8988T (cell line): ENCODE data around the gene PAWR.
"Not testable (repeated sequence)": the region's sequence is repeated elsewhere in the genome, so short reads cannot be mapped to it uniquely, and the experiment has no call there.

Experiments used
- DNase-seq: peaks from one replicate; pipeline ENCODE4 v3.0.0; 2011

The PAWR gene

GRCh38 chr12:79585147-79585546, 105.6 kb downstream of the PAWR start:
- DNase-seq, result no peak

- no peak for DNase-seq
These were observed 116.9 kb downstream of the PAWR start for GRCh38 chr12:79573820-79574219.

GRCh38 chr12:79569679-79570078, 121.1 kb downstream of the PAWR start:
- no peak for DNase-seq

GRCh38 chr12:79567175-79567563, 123.6 kb downstream of the PAWR start:
- DNase-seq, result no peak

- DNase-seq, result no peak
These were observed 124.2 kb downstream of the PAWR start for GRCh38 chr12:79566452-79567174.

- not testable (repeated sequence) for DNase-seq
These were observed 125.9 kb downstream of the PAWR start for GRCh38 chr12:79564727-79565350.

- no peak for DNase-seq
These were observed 127.6 kb downstream of the PAWR start for GRCh38 chr12:79563021-79563740.

GRCh38 chr12:79561401-79562132, 129.2 kb downstream of the PAWR start:
- DNase-seq, result no peak

GRCh38 chr12:79560225-79560889, 130.4 kb downstream of the PAWR start:
- no peak for DNase-seq

- DNase-seq, result no peak
These were observed 131.2 kb downstream of the PAWR start for GRCh38 chr12:79559591-79559990.

GRCh38 chr12:79558924-79559469, 131.8 kb downstream of the PAWR start:
- DNase-seq, result no peak

- no peak for DNase-seq
These were observed 133.0 kb downstream of the PAWR start for GRCh38 chr12:79557690-79558315.

- no peak for DNase-seq
These were observed 135.5 kb downstream of the PAWR start for GRCh38 chr12:79555028-79555925.

- no peak for DNase-seq
These were observed 136.7 kb downstream of the PAWR start for GRCh38 chr12:79553863-79554574.

GRCh38 chr12:79552192-79552591, 138.6 kb downstream of the PAWR start:
- no peak for DNase-seq

GRCh38 chr12:79549531-79550271, 141.1 kb downstream of the PAWR start:
- no peak for DNase-seq

- no peak for DNase-seq
These were observed 142.2 kb downstream of the PAWR start for GRCh38 chr12:79548610-79548924.

- DNase-seq, result no peak
These were observed 142.8 kb downstream of the PAWR start for GRCh38 chr12:79547735-79548609.
